GM12891 (cell line): ENCODE measurements around the gene NRXN2.

Source experiments
- PAX5 ChIP-seq: IDR thresholded peaks from 2 replicates; pipeline ENCODE4 v1.6.1; 2011; ENCODE audit warnings: low read length, moderate library complexity, mild to moderate bottlenecking; ENCODE audit not compliant: insufficient read depth, severe bottlenecking
- POLR2A ChIP-seq: IDR thresholded peaks from 2 replicates; pipeline ENCODE4 v1.6.1; 2011; ENCODE audit warnings: low read depth, low read length, control low read depth
- POLR2AphosphoS5 ChIP-seq: IDR thresholded peaks from 2 replicates; pipeline ENCODE4 v1.6.1; 2011; ENCODE audit warnings: low read depth, low read length, control low read depth
- POU2F2 ChIP-seq: IDR thresholded peaks from 2 replicates; pipeline ENCODE4 v1.6.1; 2011; ENCODE audit warnings: low read depth, mild to moderate bottlenecking, control low read depth, low read length, moderate library complexity
- TAF1 ChIP-seq: IDR thresholded peaks from 2 replicates; pipeline ENCODE4 v1.6.1; 2011; ENCODE audit warnings: low read depth, low read length, control low read depth

- TF ChIP-seq POLR2A, result no peak
- TF ChIP-seq POLR2AphosphoS5, result no peak
- no peak for TF ChIP-seq PAX5
- no peak for TF ChIP-seq POU2F2
- no peak for TF ChIP-seq TAF1
These were observed 156.7 kb downstream of the NRXN2 start for GRCh38 chr11:64566042-64566914.
